ENCODE data around the gene PDZD2. TPM values are rescaled to one million over a fixed set of nuclear protein-coding genes. Genes with fewer than 3 reads are reported as not detected.

PDZD2 gene
- total and polyA plus RNA-seq, 8 donors, result under 0.01 to 61.3 (median 5.8) TPM

DNA sequence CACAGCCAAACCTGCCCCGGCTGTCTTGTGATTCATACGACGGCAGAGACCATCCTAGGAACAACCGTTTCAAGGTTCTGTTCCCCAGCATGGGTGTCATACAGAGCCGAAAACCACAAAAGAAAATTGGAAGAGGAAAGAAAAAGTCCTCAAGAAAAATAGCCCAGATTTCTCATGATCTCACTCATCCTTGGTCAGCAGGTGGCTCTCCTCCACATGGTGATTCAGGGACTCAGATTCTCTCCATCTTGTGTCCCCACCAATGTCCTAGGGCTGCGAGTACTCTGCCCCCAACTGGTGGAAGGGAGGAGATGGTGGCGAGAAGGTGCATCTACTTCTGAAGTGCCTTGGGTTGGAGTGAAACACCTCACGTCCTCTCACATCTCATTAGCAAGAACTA lies 25.6 kb downstream of the PDZD2 start:
- DNase-seq, result peak in 1 of 2 donors; percentile 5
- WGBS, 5 donors, result 76 to 83% (median 79%) methylated on average over 8 of the region's 8 CpGs
- no peaks in the 10 kb centered on the region for H3K4me1 ChIP-seq
- no peaks in the 10 kb centered on the region for H3K9me3 ChIP-seq
- no peak overlapping the region for H3K27ac ChIP-seq
- H3K4me3 ChIP-seq, result no peak overlapping the region
- TF ChIP-seq POLR2A (IDR thresholded peaks at IDR 0.05) (no peak), CTCF (IDR thresholded peaks at IDR 0.05) (no peak), EP300 (IDR thresholded peaks at IDR 0.05) (no peak), POLR2AphosphoS5 (IDR thresholded peaks at IDR 0.05) (no peak)
- no peaks in the 10 kb centered on the region for H3K27me3 ChIP-seq
- intact Hi-C loops (cut with DNase I; ENCODE audit: low total_unique reads), result no loop called here
- H3K36me3 ChIP-seq, result no peaks in the 10 kb centered on the region

GRCh38 chr5:31671339-31671741 lies 32.4 kb downstream of the PDZD2 start:
- intact Hi-C loops (cut with DNase I; ENCODE audit: low total_unique reads), result no loop called here
- WGBS, 5 donors, result 72 to 84% (median 80%) methylated on average over 9 of the region's 9 CpGs

GRCh38 chr5:31674371-31674951 lies 35.5 kb downstream of the PDZD2 start:
- intact Hi-C loops (cut with DNase I; ENCODE audit: low total_unique reads), result no loop called here
- Histone ChIP-seq H3K4me1 (no peaks in the 10 kb centered on the region), H3K9me3 (no peaks in the 10 kb centered on the region), H3K36me3 (no peaks in the 10 kb centered on the region), H3K27ac (no peak overlapping the region), H3K4me3 (no peak overlapping the region), H3K27me3 (peaks cover 0 to 8% (median 0%) of the 10 kb centered on the region in 3 donors)
- no peak for TF ChIP-seq CTCF (IDR thresholded peaks at IDR 0.05)
- no peak for TF ChIP-seq POLR2A (IDR thresholded peaks at IDR 0.05)
- TF ChIP-seq EP300 (IDR thresholded peaks at IDR 0.05), result no peak
- TF ChIP-seq POLR2AphosphoS5 (IDR thresholded peaks at IDR 0.05), result no peak
- DNase-seq, result no peak
- WGBS, 5 donors, result 81 to 87% (median 85%) methylated on average over 7 of the region's 7 CpGs

More at GRCh38 chr5:31671339-31671741, 32.4 kb downstream of the PDZD2 start:
- H3K4me1 ChIP-seq, result no peaks in the 10 kb centered on the region
- no peak overlapping the region for H3K4me3 ChIP-seq
- H3K9me3 ChIP-seq, result no peaks in the 10 kb centered on the region
- peaks cover 0 to 8% (median 0%) of the 10 kb centered on the region in 3 donors for H3K27me3 ChIP-seq
- DNase-seq, result no peak
- TF ChIP-seq POLR2A (IDR thresholded peaks at IDR 0.05), result no peak
- TF ChIP-seq EP300 (IDR thresholded peaks at IDR 0.05), result no peak
- TF ChIP-seq POLR2AphosphoS5 (IDR thresholded peaks at IDR 0.05), result no peak
- TF ChIP-seq CTCF (IDR thresholded peaks at IDR 0.05), result no peak
- H3K36me3 ChIP-seq, result no peaks in the 10 kb centered on the region
- H3K27ac ChIP-seq, result no peak overlapping the region

DNA sequence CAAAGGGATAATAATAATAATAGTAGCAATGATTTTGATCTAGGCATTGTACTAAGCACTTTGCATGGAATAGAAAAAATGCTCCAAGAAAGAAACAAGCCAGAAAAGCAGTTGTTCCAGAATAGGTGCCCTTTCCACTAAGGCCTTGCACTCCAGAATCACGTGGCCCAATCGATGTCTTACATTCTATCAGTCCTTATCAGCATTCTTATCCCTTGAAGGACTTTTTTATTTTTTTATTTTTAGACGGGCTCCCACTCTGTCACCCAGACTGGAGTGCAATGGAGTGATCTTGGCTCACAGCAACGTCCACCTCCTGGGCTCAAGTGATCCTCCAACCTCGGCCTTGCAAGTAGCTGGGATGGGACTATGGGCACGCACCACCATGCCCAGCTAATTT lies 36.5 kb downstream of the PDZD2 start:
- Histone ChIP-seq H3K27me3 (peaks cover 0 to 8% (median 0%) of the 10 kb centered on the region in 3 donors), H3K36me3 (no peaks in the 10 kb centered on the region), H3K9me3 (no peaks in the 10 kb centered on the region), H3K27ac (no peak overlapping the region), H3K4me3 (no peak overlapping the region), H3K4me1 (no peaks in the 10 kb centered on the region)
- TF ChIP-seq CTCF (IDR thresholded peaks at IDR 0.05) (no peak), POLR2A (IDR thresholded peaks at IDR 0.05) (no peak), POLR2AphosphoS5 (IDR thresholded peaks at IDR 0.05) (no peak), EP300 (IDR thresholded peaks at IDR 0.05) (no peak)
- 58 to 80% (median 70%) methylated on average over 6 of the region's 6 CpGs for WGBS, 5 donors
- intact Hi-C loops (cut with DNase I; ENCODE audit: low total_unique reads), result no loop called here
- DNase-seq, result no peak

Data from stomach (tissue), 9 donors.